Loucy (cell line): ENCODE measurements around the gene DOCK3.
A peak's percentile ranks its signal among the peaks of the same experiment; 100 is the strongest.

ENCODE experiments used
- H2AFZ ChIP-seq: fragments of 200-600 bp; sonication (generic); 2 replicates; pipeline ENCODE4 v1.6.0; 2016; ENCODE audit warnings: antibody characterized with exemption, mild to moderate bottlenecking, low read length, moderate library complexity
- H3F3A ChIP-seq: fragments of 200-600 bp; 2 replicates; pipeline ENCODE4 v1.6.0; 2016; ENCODE audit warnings: antibody characterized with exemption, low read depth, mild to moderate bottlenecking
- H3K27me3 ChIP-seq: fragments of 200-600 bp; sonication (generic); 2 replicates; pipeline ENCODE4 v1.6.1; 2014; ENCODE audit warnings: low read length, mild to moderate bottlenecking; ENCODE audit not compliant: insufficient read depth, poor library complexity, severe bottlenecking
- H3K36me3 ChIP-seq: fragments of 200-600 bp; sonication (generic); 2 replicates; pipeline ENCODE4 v1.6.1; 2016; ENCODE audit warnings: low read length; ENCODE audit not compliant: insufficient read depth
- H3K4me1 ChIP-seq: fragments of 200-600 bp; sonication (generic); 2 replicates; pipeline ENCODE4 v1.5.1; 2014; ENCODE audit warnings: low read length, mild to moderate bottlenecking; ENCODE audit not compliant: insufficient read depth, poor library complexity, severe bottlenecking
- H3K4me2 ChIP-seq: fragments of 200-600 bp; sonication (generic); 2 replicates; pipeline ENCODE4 v1.6.0; 2014; ENCODE audit warnings: antibody characterized with exemption, low read length, low read depth, mild to moderate bottlenecking; ENCODE audit not compliant: poor library complexity, severe bottlenecking
- H3K4me3 ChIP-seq: fragments of 200-600 bp; sonication (generic); 2 replicates; pipeline ENCODE4 v1.5.1; 2014; ENCODE audit warnings: low read length, mild to moderate bottlenecking, mixed read lengths; ENCODE audit not compliant: poor library complexity, severe bottlenecking
- H3K79me2 ChIP-seq: fragments of 200-600 bp; sonication (generic); 2 replicates; pipeline ENCODE4 v1.6.1; 2014; ENCODE audit warnings: low read length; ENCODE audit not compliant: insufficient read depth
- H3K9ac ChIP-seq: fragments of 200-600 bp; sonication (generic); 2 replicates; pipeline ENCODE4 v1.6.0; 2014; ENCODE audit warnings: mild to moderate bottlenecking, low read depth, low read length, moderate library complexity; ENCODE audit not compliant: poor library complexity, severe bottlenecking
- H3K9me2 ChIP-seq: fragments of 200-600 bp; sonication (generic); replicated peaks from 2 replicates; pipeline ENCODE4 v1.6.1; 2016; ENCODE audit warnings: low read depth, low read length, mixed read lengths
- H3K9me3 ChIP-seq: fragments of 200-600 bp; sonication (generic); 2 replicates; pipeline ENCODE4 v1.6.1; 2014; ENCODE audit warnings: mild to moderate bottlenecking, antibody characterized with exemption, low read length, low read depth; ENCODE audit not compliant: insufficient read depth
- H4K20me1 ChIP-seq: fragments of 200-600 bp; sonication (generic); 2 replicates; pipeline ENCODE4 v1.6.0; 2014; ENCODE audit warnings: antibody characterized with exemption, low read length, mild to moderate bottlenecking; ENCODE audit not compliant: insufficient read depth, poor library complexity, severe bottlenecking
- EZH2phosphoT487 ChIP-seq: fragments of 200-600 bp; IDR thresholded peaks from 2 replicates; pipeline ENCODE4 v1.6.1; 2018; ENCODE audit warnings: antibody characterized with exemption, mild to moderate bottlenecking, moderate library complexity, borderline replicate concordance
- TF ChIP-seq, protein P1 (sequence below): fragments of 200-600 bp; sonication (generic); conservative IDR thresholded peaks from 2 replicates; pipeline ENCODE4 v1.5.1; 2014; ENCODE audit warnings: mild to moderate bottlenecking, antibody characterized with exemption, low read length

The DOCK3 gene

GRCh38 chr3:50850639-50851511, 176.1 kb downstream of the DOCK3 start:
- no peak overlapping the region for H2AFZ ChIP-seq
- H3K36me3 ChIP-seq, result no peaks in the 10 kb centered on the region
- no peak overlapping the region for H3K4me3 ChIP-seq
- H3K9ac ChIP-seq, result no peak overlapping the region
- H3K9me2 ChIP-seq, result no peaks in the 10 kb centered on the region
- H3K79me2 ChIP-seq, result no peaks in the 10 kb centered on the region
- no peaks in the 10 kb centered on the region; the same call in 1 of the 2 replicates for H3K9me3 ChIP-seq
- H3K27me3 ChIP-seq, result no peaks in the 10 kb centered on the region
- TF ChIP-seq, protein P1, sequence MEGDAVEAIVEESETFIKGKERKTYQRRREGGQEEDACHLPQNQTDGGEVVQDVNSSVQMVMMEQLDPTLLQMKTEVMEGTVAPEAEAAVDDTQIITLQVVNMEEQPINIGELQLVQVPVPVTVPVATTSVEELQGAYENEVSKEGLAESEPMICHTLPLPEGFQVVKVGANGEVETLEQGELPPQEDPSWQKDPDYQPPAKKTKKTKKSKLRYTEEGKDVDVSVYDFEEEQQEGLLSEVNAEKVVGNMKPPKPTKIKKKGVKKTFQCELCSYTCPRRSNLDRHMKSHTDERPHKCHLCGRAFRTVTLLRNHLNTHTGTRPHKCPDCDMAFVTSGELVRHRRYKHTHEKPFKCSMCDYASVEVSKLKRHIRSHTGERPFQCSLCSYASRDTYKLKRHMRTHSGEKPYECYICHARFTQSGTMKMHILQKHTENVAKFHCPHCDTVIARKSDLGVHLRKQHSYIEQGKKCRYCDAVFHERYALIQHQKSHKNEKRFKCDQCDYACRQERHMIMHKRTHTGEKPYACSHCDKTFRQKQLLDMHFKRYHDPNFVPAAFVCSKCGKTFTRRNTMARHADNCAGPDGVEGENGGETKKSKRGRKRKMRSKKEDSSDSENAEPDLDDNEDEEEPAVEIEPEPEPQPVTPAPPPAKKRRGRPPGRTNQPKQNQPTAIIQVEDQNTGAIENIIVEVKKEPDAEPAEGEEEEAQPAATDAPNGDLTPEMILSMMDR, result no peak
- TF ChIP-seq EZH2phosphoT487, result no peak
- no peaks in the 10 kb centered on the region for H4K20me1 ChIP-seq
- no peak overlapping the region for H3K4me2 ChIP-seq
- no peaks in the 10 kb centered on the region for H3K4me1 ChIP-seq
- no peaks in the 10 kb centered on the region for H3F3A ChIP-seq

GRCh38 chr3:50853936-50854335, 179.2 kb downstream of the DOCK3 start:
- no peak overlapping the region for H3K9ac ChIP-seq
- no peaks in the 10 kb centered on the region for H4K20me1 ChIP-seq
- no peaks in the 10 kb centered on the region for H3K27me3 ChIP-seq
- H3K4me2 ChIP-seq, result no peak overlapping the region
- no peaks in the 10 kb centered on the region for H3K4me1 ChIP-seq
- H3K9me3 ChIP-seq, result no peaks in the 10 kb centered on the region; the same call in 1 of the 2 replicates
- no peaks in the 10 kb centered on the region for H3K9me2 ChIP-seq
- H3K36me3 ChIP-seq, result no peaks in the 10 kb centered on the region
- no peak for TF ChIP-seq EZH2phosphoT487
- TF ChIP-seq, protein P1, result no peak
- no peak overlapping the region for H3K4me3 ChIP-seq
- no peaks in the 10 kb centered on the region for H3K79me2 ChIP-seq
- no peaks in the 10 kb centered on the region for H3F3A ChIP-seq
- no peak overlapping the region for H2AFZ ChIP-seq

DNA sequence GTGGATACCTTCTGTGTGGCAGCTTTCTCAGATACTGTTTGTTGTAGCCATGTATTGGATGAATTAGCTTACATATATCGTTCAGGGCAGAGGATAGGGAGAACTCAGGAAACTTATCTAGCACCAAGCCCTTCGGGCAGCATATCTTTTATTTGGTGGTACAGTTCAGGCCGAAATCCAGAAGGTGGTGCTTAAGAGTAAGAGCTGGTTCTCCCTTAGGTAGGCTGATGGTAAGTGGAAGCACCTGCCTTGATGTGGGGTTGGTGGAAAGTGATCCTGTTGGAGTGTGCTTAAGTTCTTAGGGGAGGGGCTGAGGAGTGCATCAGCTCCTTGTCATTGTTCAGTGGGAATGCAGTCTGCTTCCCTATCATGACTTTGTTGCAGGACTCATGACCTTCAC, 187.5 kb downstream of the DOCK3 start:
- H3K4me2 ChIP-seq, result no peak overlapping the region
- H3K4me1 ChIP-seq, result no peaks in the 10 kb centered on the region
- H4K20me1 ChIP-seq, result no peaks in the 10 kb centered on the region
- TF ChIP-seq EZH2phosphoT487, result no peak
- TF ChIP-seq, protein P1, result 0 out of 2 replicates have a peak, but pooled peaks have one; percentile 12
- no peaks in the 10 kb centered on the region for H3K36me3 ChIP-seq
- H2AFZ ChIP-seq, result no peak overlapping the region
- no peaks in the 10 kb centered on the region for H3K27me3 ChIP-seq
- H3K9ac ChIP-seq, result no peak overlapping the region
- H3K9me3 ChIP-seq, result no peaks in the 10 kb centered on the region
- H3K79me2 ChIP-seq, result no peaks in the 10 kb centered on the region
- no peaks in the 10 kb centered on the region for H3F3A ChIP-seq
- H3K9me2 ChIP-seq, result no peaks in the 10 kb centered on the region
- H3K4me3 ChIP-seq, result no peak overlapping the region
